GM21786 (cell line): ENCODE results near the gene DNAAF5.

Experiments used
- ATAC-seq: cut with Tn5 transposase; IDR thresholded peaks from one replicate; pipeline ENCODE4 v1.9.1; 2021; ENCODE audit not compliant: unreplicated experiment

DNAAF5 gene

DNA sequence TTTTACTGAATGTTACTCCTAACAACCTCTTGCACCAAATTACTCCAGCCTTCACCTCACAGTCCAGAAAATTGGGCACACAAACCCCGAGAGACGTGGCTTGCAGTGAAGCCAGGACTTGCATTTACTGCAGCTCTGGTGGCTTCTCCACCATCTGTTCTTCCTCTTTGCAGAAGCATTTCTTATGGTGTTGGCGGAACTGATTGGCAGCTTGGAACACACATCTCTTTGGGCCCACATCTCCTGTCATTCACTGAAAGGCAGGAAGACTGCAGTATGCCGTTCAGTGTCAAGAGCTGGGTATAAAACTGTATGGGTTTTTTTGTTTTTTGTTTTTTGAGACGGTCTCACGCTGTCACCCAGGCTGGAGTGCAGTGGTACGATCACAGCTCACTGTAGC is 38.9 kb downstream of the DNAAF5 start:
- no peak for ATAC-seq

GRCh38 chr7:767580-767940 is 41.1 kb downstream of the DNAAF5 start:
- no peak for ATAC-seq

DNA sequence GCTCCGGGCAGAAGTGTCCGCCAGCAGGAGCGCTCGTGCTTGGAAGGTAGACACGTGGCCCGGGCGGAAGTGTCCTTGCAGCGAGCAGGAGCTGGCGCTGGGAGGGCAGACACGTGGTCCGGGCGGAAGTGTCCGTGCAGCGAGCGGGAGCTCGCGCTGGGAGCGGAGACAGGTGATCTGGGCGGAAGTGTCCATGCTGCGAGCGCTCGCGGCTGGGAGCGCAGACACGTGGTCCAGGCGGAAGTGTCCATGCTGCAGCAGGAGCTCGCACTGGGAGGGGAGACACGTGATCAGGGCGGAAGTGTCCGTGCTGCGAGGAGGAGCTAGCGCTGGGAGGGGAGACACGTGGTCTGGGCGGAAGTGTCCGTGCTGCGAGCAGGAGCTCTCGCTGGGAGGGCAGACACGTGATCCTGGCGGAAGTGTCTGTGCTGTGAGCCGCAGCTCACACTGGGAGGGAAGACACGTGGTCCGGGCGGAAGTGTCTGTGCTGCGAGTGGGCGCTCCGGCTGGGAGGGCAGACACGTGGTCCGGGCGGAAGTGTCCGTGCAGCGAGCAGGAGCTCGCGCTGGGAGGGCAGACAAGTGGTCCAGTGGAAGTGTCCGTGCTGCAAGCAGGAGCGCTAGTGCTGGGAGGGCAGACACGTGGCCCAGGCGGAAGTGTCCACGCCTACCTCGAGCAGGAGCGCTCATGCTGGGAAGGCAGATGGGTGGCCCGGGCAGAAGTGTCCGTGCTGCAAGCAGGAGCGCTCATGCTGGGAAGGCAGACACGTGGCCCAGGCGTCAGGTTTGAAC is 41.6 kb downstream of the DNAAF5 start:
- ATAC-seq, result no peak

DNA sequence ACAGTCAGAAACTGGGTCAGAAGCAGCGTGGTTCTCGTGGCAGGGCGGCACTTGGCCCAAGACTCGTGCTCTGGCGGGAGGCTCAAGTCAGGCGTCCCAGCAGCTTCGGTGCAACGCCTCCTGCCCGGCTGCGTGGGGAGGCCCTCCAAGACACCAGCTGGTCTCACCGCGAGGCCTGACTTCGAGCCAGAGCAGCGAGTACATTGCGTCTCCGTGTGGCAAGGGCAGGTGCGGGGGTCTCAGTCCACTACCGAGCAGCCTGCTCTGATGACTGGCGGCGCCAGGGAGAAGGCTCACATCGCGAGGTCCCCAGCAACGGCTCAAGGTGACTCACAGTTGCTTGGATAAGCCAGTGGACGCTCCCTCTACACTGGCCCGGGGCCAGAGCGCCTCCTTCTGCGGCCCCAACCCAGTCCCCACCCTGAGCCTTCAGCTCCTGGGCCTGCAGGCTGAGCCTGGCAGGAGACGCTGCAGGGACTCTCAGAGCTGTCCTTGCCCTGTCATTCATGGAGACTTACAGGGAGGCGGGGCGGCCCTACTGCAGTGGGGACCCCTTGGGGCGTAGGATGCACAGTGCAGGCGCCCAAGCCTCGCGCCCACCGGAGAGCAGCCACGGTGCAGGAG is 42.5 kb downstream of the DNAAF5 start:
- ATAC-seq, result no peak

- no peak for ATAC-seq
Measured at GRCh38 chr7:770336-770735, 43.8 kb downstream of the DNAAF5 start.

DNA sequence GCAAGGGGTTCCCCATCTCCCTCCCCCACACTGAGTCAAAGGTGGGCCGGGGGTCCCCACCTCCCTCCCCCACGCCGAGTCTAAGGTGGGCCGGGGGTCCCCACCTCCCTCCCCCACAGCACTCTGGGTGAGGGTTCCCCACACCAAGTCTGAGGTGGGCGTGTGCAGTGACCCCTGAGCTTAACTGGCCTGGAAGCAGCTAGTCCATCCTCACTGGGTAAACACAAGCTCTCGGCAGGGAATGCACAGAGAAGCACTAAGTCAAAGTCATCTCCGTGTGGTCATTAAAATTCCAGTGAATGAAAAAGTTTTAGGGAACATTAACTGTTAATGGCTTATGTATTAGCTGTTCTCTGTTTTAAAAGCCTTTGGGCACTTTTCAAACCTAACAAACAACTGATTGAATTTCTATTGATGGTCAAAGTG is 44.3 kb downstream of the DNAAF5 start:
- ATAC-seq, result no peak

DNA sequence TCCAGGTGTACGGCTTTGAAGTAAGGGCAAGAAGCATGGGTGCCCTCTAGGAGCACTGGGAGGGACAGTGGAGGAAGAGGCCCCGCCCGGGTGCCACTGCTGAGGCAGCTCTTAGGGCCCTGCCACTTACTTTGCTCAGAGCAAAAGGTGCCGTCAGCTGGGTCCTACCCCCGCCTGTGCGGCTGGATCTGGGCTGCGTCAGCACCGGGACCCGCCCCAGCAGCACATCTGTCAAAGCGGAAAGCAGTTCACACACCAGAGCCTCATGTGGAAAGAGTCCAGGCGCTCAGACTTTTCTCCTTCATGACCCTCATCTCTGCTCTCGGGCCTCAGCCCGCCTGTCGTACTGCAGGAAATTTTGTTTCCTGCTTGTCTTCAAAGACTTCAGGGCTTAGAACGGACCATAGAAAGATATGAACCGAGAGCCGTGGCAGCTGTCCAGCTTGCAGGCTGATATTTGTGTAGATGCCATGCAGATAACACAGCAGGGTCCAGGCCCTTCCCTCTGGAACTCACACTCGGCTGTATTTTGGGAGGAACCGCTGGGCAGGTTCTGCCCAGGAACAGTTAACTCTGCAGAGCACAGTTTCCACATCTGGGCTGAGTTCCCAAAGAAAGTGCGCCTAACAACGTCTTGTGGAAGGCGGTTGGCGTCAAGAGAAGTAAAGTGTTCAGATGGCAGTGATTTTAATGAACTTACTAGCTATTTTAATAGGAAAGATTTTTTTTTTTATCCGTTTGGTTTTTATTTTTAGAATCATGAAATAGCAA is 44.9 kb downstream of the DNAAF5 start:
- ATAC-seq, result no peak

DNA sequence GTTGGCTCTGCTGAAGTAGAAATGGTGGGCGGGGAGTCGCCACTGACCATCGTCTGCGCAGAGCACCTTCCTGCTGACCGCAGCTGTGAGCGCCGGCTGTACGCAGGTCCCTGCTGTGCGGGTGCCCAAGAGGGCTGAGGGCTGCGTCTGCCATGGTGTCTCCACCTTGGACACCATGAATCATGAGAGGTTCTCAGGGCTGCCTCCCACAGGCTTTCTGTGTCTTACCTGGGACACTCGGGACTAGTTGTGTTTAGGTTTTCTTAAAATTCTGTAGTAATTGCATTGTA is 45.5 kb downstream of the DNAAF5 start:
- no peak for ATAC-seq

GRCh38 chr7:772392-772791 is 45.9 kb downstream of the DNAAF5 start:
- no peak for ATAC-seq

- ATAC-seq, result no peak
Measured at GRCh38 chr7:772861-773621, 46.5 kb downstream of the DNAAF5 start.

GRCh38 chr7:773622-773915 is 47.1 kb downstream of the DNAAF5 start:
- no peak for ATAC-seq

- ATAC-seq, result no peak
Measured at GRCh38 chr7:774161-775109, 47.9 kb downstream of the DNAAF5 start.

- ATAC-seq, result no peak
Measured at GRCh38 chr7:776381-776780, 49.9 kb downstream of the DNAAF5 start.

- ATAC-seq, result no peak
Measured at GRCh38 chr7:776992-777727, 50.7 kb downstream of the DNAAF5 start.

DNA sequence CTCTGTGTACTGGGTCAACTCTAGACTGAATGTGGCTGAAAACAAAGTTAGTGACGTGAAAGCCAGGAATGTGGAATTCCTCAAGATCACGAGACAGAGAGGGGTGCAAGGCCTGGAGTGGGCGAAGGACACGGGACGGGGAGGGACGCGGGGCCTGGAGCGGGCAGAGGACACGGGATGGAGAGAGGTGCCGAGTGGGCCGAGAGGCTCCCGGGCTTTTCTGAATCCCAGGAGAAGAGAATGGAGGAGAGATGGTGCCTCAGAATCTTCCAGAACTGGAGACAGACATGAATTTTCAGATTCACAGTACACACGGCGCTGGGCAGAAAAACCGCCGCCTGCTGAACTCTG is 51.2 kb downstream of the DNAAF5 start:
- no peak for ATAC-seq

GRCh38 chr7:778271-778967 is 51.9 kb downstream of the DNAAF5 start:
- no peak for ATAC-seq

- ATAC-seq, result no peak
Measured at GRCh38 chr7:778968-779451, 52.5 kb downstream of the DNAAF5 start.

DNA sequence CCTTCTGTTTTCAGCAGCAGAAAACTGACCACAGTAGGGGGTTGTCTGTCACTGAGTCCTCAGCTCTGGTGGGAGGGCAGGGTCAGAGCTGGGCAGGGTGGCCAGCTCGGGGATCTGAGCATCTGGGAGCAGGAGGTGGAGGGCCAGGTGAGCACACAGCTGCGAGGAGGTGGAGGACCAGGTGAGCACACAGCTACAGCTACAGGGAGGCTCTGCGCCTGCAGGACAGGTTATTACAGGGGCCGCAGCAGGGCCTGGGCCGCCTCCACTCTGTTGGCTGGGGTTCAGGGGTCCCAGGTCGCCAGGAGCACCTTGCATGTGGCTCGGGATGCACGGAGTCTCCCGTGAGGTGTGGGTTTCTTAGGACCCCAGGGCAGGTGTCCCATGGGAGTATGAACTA is 53.0 kb downstream of the DNAAF5 start:
- no peak for ATAC-seq

DNA sequence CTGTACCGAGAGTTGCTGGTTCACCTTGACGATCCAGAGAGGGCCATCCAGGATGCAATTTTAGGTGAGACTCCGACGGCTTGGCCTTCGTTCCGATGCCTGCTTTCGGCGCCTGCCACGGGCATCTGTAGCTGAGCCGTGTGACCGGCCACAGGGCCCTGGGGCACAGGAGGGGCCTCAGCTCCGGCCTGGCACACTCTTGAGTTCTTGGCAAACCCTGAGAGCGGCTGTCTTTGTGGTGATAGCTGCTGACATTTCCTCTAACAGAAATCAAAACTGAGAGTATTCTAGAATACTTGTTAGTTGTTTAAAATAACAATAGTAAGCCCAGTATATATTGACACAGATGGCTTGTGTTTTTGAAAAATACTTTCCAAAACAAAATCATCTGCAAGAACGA is 53.6 kb downstream of the DNAAF5 start:
- no peak for ATAC-seq
